ENCODE results near the gene CAMTA1. TPM values are rescaled to one million over a fixed set of nuclear protein-coding genes. Genes with fewer than 3 reads are reported as not detected.

Gene CAMTA1
- total RNA-seq, 4 donors from 2014 or later, result 57.4 to 88.3 (median 62.1) TPM

DNA sequence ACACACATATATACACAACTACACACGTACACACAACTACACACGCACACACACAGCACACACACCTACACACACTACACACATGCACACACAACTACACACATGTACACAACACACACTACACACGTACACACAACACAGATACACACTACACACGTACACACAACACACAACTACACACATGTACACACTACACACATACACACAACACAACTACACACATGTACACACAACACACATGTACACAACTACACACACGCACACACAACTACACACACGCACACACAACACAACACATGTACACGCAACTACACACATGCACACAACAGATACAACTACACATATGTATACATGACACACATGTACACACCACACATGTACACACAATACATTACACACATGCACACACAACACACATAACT is 318.1 kb downstream of the CAMTA1 start:
- Histone ChIP-seq H3K4me1 (no peaks in the 10 kb centered on the region), H3K9me3 (no peaks in the 10 kb centered on the region), H3K4me3 (no peak overlapping the region), H3K36me3 (no peaks in the 10 kb centered on the region), H3K27me3 (no peaks in the 10 kb centered on the region), H3K27ac (no peak overlapping the region)
- DNase-seq, result no peak
- TF ChIP-seq, protein P1, sequence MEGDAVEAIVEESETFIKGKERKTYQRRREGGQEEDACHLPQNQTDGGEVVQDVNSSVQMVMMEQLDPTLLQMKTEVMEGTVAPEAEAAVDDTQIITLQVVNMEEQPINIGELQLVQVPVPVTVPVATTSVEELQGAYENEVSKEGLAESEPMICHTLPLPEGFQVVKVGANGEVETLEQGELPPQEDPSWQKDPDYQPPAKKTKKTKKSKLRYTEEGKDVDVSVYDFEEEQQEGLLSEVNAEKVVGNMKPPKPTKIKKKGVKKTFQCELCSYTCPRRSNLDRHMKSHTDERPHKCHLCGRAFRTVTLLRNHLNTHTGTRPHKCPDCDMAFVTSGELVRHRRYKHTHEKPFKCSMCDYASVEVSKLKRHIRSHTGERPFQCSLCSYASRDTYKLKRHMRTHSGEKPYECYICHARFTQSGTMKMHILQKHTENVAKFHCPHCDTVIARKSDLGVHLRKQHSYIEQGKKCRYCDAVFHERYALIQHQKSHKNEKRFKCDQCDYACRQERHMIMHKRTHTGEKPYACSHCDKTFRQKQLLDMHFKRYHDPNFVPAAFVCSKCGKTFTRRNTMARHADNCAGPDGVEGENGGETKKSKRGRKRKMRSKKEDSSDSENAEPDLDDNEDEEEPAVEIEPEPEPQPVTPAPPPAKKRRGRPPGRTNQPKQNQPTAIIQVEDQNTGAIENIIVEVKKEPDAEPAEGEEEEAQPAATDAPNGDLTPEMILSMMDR (IDR thresholded peaks at IDR 0.05), result no peak
- no peak for TF ChIP-seq POLR2A (IDR thresholded peaks at IDR 0.05)

DNA sequence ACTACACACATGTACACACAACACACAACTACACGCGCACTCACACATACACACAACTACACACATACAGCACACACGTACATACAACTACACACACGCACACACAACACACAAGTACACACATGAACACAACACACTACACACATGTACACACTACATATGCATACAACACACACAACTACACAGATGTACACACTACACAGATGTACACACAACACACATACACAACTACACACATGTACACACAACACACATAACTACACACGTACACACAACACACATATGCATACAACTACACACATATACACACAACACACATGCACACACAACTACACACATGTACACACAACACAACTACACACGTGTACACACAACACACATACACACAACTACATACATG is 318.6 kb downstream of the CAMTA1 start:
- DNase-seq, result no peak
- Histone ChIP-seq H3K36me3 (no peaks in the 10 kb centered on the region), H3K4me1 (no peaks in the 10 kb centered on the region), H3K27me3 (no peaks in the 10 kb centered on the region), H3K9me3 (no peaks in the 10 kb centered on the region), H3K4me3 (no peak overlapping the region), H3K27ac (no peak overlapping the region)
- TF ChIP-seq POLR2A (IDR thresholded peaks at IDR 0.05), result no peak
- TF ChIP-seq, protein P1 (IDR thresholded peaks at IDR 0.05), result no peak

DNA sequence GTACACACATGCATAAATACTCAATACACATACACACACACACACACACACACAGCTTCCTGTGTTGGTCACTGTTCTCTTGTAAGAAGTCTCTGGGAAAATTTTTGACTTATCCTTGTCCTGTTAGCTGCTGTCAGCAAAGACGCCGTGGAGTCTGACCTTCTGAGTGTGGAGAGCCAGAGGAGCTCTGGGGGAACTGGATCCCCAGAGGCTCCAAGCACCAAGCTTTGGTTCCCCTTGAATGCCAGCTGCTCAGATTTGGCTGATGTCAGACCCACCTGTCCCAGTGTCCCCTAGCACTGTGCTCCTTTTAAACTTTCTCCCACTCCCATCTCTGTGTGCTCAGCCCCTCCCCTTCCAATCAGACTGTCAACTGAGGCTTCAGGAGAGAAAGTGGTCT is 319.1 kb downstream of the CAMTA1 start:
- Histone ChIP-seq H3K9me3 (no peaks in the 10 kb centered on the region), H3K27ac (no peak overlapping the region), H3K27me3 (no peaks in the 10 kb centered on the region), H3K4me3 (no peak overlapping the region), H3K36me3 (no peaks in the 10 kb centered on the region), H3K4me1 (no peaks in the 10 kb centered on the region)
- DNase-seq, result no peak
- TF ChIP-seq POLR2A (IDR thresholded peaks at IDR 0.05), result no peak
- TF ChIP-seq, protein P1 (IDR thresholded peaks at IDR 0.05), result no peak

DNA sequence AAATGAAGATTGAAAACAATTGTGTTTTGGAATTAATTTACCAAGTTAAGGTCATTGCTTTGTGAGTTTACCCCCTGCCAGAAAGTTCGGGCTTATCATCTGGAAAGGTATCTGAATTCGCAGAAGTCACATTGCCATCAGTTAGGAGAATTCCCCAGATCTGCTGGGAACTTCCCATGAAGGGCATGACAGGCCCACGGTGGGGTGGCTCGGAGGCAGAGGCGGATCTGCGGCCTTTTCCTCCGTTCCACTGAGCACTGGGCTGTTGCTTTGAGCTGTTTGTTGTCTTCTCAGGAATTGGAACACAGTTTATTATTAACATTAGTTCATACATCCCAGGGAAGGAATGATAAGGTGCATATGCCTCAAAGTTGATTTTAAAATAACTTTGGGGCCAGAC is 320.0 kb downstream of the CAMTA1 start:
- no peak for DNase-seq
- Histone ChIP-seq H3K9me3 (no peaks in the 10 kb centered on the region), H3K4me1 (no peaks in the 10 kb centered on the region), H3K27me3 (no peaks in the 10 kb centered on the region), H3K36me3 (no peaks in the 10 kb centered on the region), H3K4me3 (no peak overlapping the region), H3K27ac (no peak overlapping the region)
- TF ChIP-seq, protein P1 (IDR thresholded peaks at IDR 0.05), result no peak
- TF ChIP-seq POLR2A (IDR thresholded peaks at IDR 0.05), result no peak

DNA sequence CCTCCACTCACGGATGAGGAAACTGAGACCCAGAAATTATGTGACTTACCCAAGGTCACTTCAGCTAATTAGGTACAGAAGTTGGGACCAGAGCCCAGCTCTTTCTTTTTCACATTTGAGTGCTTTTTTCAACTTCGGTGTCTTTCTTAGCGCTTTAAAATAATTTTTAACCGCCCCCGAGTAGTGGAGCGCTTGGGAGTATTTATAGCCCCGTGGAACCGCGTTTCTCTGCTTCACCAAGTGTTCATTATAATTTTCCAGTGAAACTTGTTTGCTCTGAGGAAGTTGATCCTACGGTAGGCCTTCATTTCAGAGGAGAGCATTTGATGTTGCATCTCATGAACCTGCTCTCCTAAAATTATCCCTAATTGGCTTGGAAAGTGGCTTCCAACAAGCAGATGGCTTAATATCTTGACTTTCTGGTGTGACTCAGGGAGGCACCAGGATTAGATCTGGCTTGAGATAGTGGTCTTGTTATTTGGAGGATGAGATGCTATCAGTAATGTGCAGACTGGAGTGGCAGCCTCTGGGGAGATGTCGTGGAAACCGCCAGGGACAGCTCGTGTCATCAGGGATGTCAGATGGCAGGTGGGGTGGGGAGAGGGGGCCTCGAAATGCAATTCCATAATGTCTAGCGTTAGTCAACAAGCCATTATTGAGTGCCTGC is 321.3 kb downstream of the CAMTA1 start:
- H3K4me3 ChIP-seq, result no peak overlapping the region
- no peak overlapping the region for H3K27ac ChIP-seq
- DNase-seq, result no peak
- no peaks in the 10 kb centered on the region for H3K36me3 ChIP-seq
- H3K27me3 ChIP-seq, result no peaks in the 10 kb centered on the region
- TF ChIP-seq, protein P1 (IDR thresholded peaks at IDR 0.05), result no peak
- no peak for TF ChIP-seq POLR2A (IDR thresholded peaks at IDR 0.05)
- H3K4me1 ChIP-seq, result no peaks in the 10 kb centered on the region
- no peaks in the 10 kb centered on the region for H3K9me3 ChIP-seq
